Measurements from ENCODE around the gene ERICH4. TPM values are rescaled to one million over a fixed set of nuclear protein-coding genes. Genes with fewer than 3 reads are reported as not detected.
"Not testable (repeated sequence)": the region's sequence is repeated elsewhere in the genome, so short reads cannot be mapped to it uniquely, and the experiment has no call there.

Gene ERICH4
- polyA plus RNA-seq, 6 donors from 2014 or later: not detected

- no peak for ATAC-seq (ENCODE audit: low read depth in 2 of 2)
- no peak overlapping the region for H3K27ac Mint-ChIP-seq
- H3K27me3 Mint-ChIP-seq: no peaks in the 10 kb centered on the region
- no peak overlapping the region for H3K4me3 Mint-ChIP-seq
- H3K9me3 Mint-ChIP-seq: no peaks in the 10 kb centered on the region
- peaks cover 14 to 29% (median 18%) of the 10 kb centered on the region in 3 donors for H3K4me1 Mint-ChIP-seq
- no peak for DNase-seq
- no peaks in the 10 kb centered on the region for H3K36me3 Mint-ChIP-seq
Measured at GRCh38 chr19:41408256-41408655, 34.7 kb upstream of the ERICH4 start.

GRCh38 chr19:41408846-41409245, 34.1 kb upstream of the ERICH4 start:
- Mint-ChIP-seq H3K4me1 (peaks cover 14 to 29% (median 22%) of the 10 kb centered on the region in 3 donors), H3K27ac (peak overlapping the region in 2 of 6 donors; percentile 28 to 78), H3K4me3 (peak overlapping the region in 2 of 8 donors; percentile 6 to 25)
- ATAC-seq (ENCODE audit: low read depth in 2 of 2); H3K27me3 Mint-ChIP-seq; H3K36me3 Mint-ChIP-seq; H3K9me3 Mint-ChIP-seq; DNase-seq: not testable (repeated sequence)

- peaks cover 0 to 5% of the 10 kb centered on the region in 2 donors for H3K36me3 Mint-ChIP-seq
Measured at GRCh38 chr19:41409288-41409687, 33.7 kb upstream of the ERICH4 start.

GRCh38 chr19:41410336-41411054, 32.5 kb upstream of the ERICH4 start:
- no peak for ATAC-seq (ENCODE audit: low read depth in 2 of 2)
- Mint-ChIP-seq H3K27me3 (no peaks in the 10 kb centered on the region), H3K4me1 (peaks cover 14 to 32% (median 22%) of the 10 kb centered on the region in 3 donors), H3K9me3 (no peaks in the 10 kb centered on the region), H3K27ac (no peak overlapping the region), H3K4me3 (no peak overlapping the region), H3K36me3 (peaks cover 0 to 9% of the 10 kb centered on the region in 2 donors)
- DNase-seq: no peak

More at GRCh38 chr19:41409288-41409687, 33.7 kb upstream of the ERICH4 start:
- Mint-ChIP-seq H3K27ac (peak overlapping the region in 2 of 6 donors; percentile 78 to 83), H3K9me3 (no peaks in the 10 kb centered on the region), H3K4me3 (peak overlapping the region in 1 of 8 donors; percentile 6), H3K27me3 (no peaks in the 10 kb centered on the region), H3K4me1 (peaks cover 14 to 29% (median 22%) of the 10 kb centered on the region in 3 donors)
- ATAC-seq (ENCODE audit: low read depth in 2 of 2) (no peak), DNase-seq (no peak)

- no peak overlapping the region for H3K4me3 Mint-ChIP-seq
- no peaks in the 10 kb centered on the region for H3K9me3 Mint-ChIP-seq
- no peaks in the 10 kb centered on the region for H3K27me3 Mint-ChIP-seq
- ATAC-seq (ENCODE audit: low read depth in 2 of 2) (no peak), DNase-seq (no peak)
- no peak overlapping the region for H3K27ac Mint-ChIP-seq
- peaks cover 0 to 9% of the 10 kb centered on the region in 2 donors for H3K36me3 Mint-ChIP-seq
- H3K4me1 Mint-ChIP-seq: peaks cover 14 to 32% (median 22%) of the 10 kb centered on the region in 3 donors
Measured at GRCh38 chr19:41411100-41411967, 31.6 kb upstream of the ERICH4 start.

DNA sequence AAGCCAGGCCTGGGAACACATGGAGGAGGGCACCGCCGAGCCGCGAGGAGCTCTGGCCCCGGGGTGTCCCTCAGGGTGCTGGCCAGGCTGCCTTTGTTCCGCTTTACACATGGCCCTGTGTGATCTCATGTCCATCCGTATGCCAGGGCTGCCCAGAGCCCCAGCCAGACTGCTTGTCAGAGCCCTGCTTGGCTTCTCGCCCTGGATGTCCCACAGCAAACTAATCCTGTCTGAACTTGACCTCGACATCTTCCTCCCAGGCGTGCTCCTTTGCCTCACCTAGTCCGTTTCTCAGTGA, 31.0 kb upstream of the ERICH4 start:
- peaks cover 0 to 9% of the 10 kb centered on the region in 2 donors for H3K36me3 Mint-ChIP-seq
- peaks cover 14 to 27% (median 21%) of the 10 kb centered on the region in 3 donors for H3K4me1 Mint-ChIP-seq
- ATAC-seq (ENCODE audit: low read depth in 2 of 2) (no peak), DNase-seq (no peak)
- H3K4me3 Mint-ChIP-seq: no peak overlapping the region
- H3K27me3 Mint-ChIP-seq: no peaks in the 10 kb centered on the region
- no peaks in the 10 kb centered on the region for H3K9me3 Mint-ChIP-seq
- no peak overlapping the region for H3K27ac Mint-ChIP-seq

- DNase-seq: no peak
- Mint-ChIP-seq H3K4me3 (no peak overlapping the region), H3K27ac (peak overlapping the region in 1 of 6 donors; percentile 10), H3K4me1 (peaks cover 14 to 22% (median 15%) of the 10 kb centered on the region in 3 donors), H3K27me3 (no peaks in the 10 kb centered on the region), H3K9me3 (no peaks in the 10 kb centered on the region), H3K36me3 (peaks cover 0 to 9% of the 10 kb centered on the region in 2 donors)
- ATAC-seq (ENCODE audit: low read depth in 2 of 2): no peak
Measured at GRCh38 chr19:41412953-41413352, 30.0 kb upstream of the ERICH4 start.

GRCh38 chr19:41413947-41414346, 29.0 kb upstream of the ERICH4 start:
- ATAC-seq (ENCODE audit: low read depth in 2 of 2) (no peak), DNase-seq (no peak)
- H3K9me3 Mint-ChIP-seq: no peaks in the 10 kb centered on the region
- peaks cover 0 to 9% of the 10 kb centered on the region in 2 donors for H3K36me3 Mint-ChIP-seq
- H3K4me1 Mint-ChIP-seq: peaks cover 12 to 20% (median 15%) of the 10 kb centered on the region in 3 donors
- H3K27ac Mint-ChIP-seq: no peak overlapping the region
- H3K27me3 Mint-ChIP-seq: no peaks in the 10 kb centered on the region
- H3K4me3 Mint-ChIP-seq: peak overlapping the region in 1 of 8 donors; percentile 72

DNA sequence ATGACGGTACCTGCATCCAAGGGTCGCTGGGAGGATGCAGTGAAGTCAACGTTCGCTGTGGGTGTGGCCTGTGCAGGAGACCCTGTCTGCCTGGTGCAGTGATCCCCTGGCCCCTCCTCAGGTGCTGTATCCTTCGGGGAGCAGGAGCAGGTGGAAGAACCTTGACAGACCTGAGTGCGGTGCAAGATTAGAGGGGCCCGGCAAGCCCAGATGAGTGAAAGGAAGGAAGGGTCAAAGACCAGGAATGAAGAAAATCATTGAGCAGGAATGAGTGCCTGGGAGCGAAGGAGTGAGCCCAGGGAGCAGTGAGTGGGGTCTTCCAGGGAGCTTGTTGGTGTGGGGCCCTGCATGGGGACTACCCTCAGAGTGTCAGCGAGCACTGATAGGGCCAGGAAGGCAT, 28.5 kb upstream of the ERICH4 start:
- Mint-ChIP-seq H3K4me1 (peaks cover 7 to 15% (median 12%) of the 10 kb centered on the region in 3 donors), H3K27me3 (no peaks in the 10 kb centered on the region), H3K27ac (peak overlapping the region in 1 of 6 donors; percentile 96), H3K36me3 (peaks cover 0 to 9% of the 10 kb centered on the region in 2 donors), H3K9me3 (no peaks in the 10 kb centered on the region), H3K4me3 (no peak overlapping the region)
- ATAC-seq (ENCODE audit: low read depth in 2 of 2): no peak
- no peak for DNase-seq

DNA sequence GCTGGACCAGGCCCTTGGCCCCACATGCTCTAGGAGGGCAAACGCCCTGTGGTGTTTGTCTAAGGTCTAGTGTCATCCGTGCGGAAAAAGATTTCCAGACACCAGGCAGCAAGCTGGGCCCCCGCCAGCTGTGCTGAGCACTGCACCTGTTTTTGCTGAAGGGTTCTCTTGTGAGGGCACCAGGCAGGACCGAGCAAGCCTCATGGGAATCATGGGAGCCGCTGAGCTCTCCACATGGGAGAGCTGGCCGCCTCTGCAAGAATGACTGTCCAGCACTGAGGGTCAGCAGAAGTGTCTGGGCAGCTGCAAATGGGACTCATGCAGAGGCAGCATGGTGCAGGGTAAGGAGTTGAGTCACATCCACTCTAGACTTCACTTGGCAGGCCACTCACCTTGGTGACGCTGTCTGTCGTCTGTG, 27.8 kb upstream of the ERICH4 start:
- H3K4me3 Mint-ChIP-seq: no peak overlapping the region
- no peak for ATAC-seq (ENCODE audit: low read depth in 2 of 2)
- H3K27ac Mint-ChIP-seq: no peak overlapping the region
- peaks cover 1 to 10% (median 8%) of the 10 kb centered on the region in 3 donors for H3K4me1 Mint-ChIP-seq
- H3K9me3 Mint-ChIP-seq: no peaks in the 10 kb centered on the region
- no peaks in the 10 kb centered on the region for H3K27me3 Mint-ChIP-seq
- no peak for DNase-seq
- H3K36me3 Mint-ChIP-seq: peaks cover 0 to 9% of the 10 kb centered on the region in 2 donors

DNA sequence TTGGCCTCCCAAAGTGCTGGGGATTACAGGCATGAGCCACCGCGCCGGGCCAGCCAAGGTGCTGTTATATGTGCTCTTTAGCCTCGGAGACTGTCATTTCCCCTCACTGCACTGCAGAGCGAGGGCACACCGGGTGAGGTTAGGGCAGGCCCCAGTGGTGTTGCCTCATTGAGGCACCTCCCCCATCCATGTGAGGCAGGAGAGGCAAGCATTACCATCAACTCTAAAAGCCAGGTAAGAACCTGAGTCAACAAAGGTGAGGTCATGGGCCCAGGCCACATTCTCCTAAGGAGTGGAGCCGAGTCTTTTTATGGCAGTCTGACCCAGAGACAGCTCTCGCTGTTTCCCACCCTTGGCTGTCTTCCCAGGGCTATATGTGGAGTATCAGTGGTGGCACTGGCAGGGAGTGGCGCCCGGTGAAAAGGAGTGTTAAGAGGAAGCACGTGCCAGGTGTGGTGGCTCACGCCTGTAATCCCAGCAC, 26.7 kb upstream of the ERICH4 start:
- Mint-ChIP-seq H3K36me3 (peaks cover 0 to 15% of the 10 kb centered on the region in 2 donors), H3K4me3 (no peak overlapping the region), H3K4me1 (peaks cover 0 to 11% (median 3%) of the 10 kb centered on the region in 3 donors), H3K27ac (peak overlapping the region in 2 of 6 donors; percentile 38 to 52), H3K9me3 (no peaks in the 10 kb centered on the region), H3K27me3 (no peaks in the 10 kb centered on the region)
- no peak for ATAC-seq (ENCODE audit: low read depth in 2 of 2)
- DNase-seq: no peak

GRCh38 chr19:41420101-41420880, 22.7 kb upstream of the ERICH4 start:
- Mint-ChIP-seq H3K4me1 (peaks cover 0 to 10% (median 0%) of the 10 kb centered on the region in 3 donors), H3K36me3 (peaks cover 0 to 24% of the 10 kb centered on the region in 2 donors), H3K9me3 (no peaks in the 10 kb centered on the region), H3K4me3 (peak overlapping the region in 1 of 8 donors; percentile 5), H3K27me3 (no peaks in the 10 kb centered on the region), H3K27ac (no peak overlapping the region)
- DNase-seq (no peak), ATAC-seq (ENCODE audit: low read depth in 2 of 2) (no peak)

- Mint-ChIP-seq H3K4me3 (no peak overlapping the region), H3K27me3 (no peaks in the 10 kb centered on the region), H3K4me1 (peaks cover 0 to 10% (median 2%) of the 10 kb centered on the region in 3 donors), H3K36me3 (peaks cover 0 to 24% of the 10 kb centered on the region in 2 donors), H3K27ac (no peak overlapping the region), H3K9me3 (no peaks in the 10 kb centered on the region)
- ATAC-seq (ENCODE audit: low read depth in 2 of 2) (no peak), DNase-seq (no peak)
Measured at GRCh38 chr19:41421314-41421713, 21.6 kb upstream of the ERICH4 start.
